OCI-LY7 (cell line): Measurements from ENCODE around the gene TMEM119.

ENCODE experiments used
- EZH2phosphoT487 ChIP-seq: fragments of 200-600 bp; sonication (generic); IDR thresholded peaks from 2 replicates; pipeline ENCODE4 v1.6.1; 2018; ENCODE audit warnings: low read depth, borderline replicate concordance, mild to moderate bottlenecking, mixed run types, antibody characterized with exemption, low read length, moderate library complexity, mixed read lengths
- TF ChIP-seq, protein P1 (sequence below): fragments of 200-600 bp; sonication (generic); conservative IDR thresholded peaks from 2 replicates; pipeline ENCODE4 v1.5.1; 2014; ENCODE audit warnings: mild to moderate bottlenecking, antibody characterized with exemption, low read length, moderate library complexity, mixed read lengths

GRCh38 chr12:108584456-108585065, 13.3 kb downstream of the TMEM119 start:
- TF ChIP-seq, protein P1, sequence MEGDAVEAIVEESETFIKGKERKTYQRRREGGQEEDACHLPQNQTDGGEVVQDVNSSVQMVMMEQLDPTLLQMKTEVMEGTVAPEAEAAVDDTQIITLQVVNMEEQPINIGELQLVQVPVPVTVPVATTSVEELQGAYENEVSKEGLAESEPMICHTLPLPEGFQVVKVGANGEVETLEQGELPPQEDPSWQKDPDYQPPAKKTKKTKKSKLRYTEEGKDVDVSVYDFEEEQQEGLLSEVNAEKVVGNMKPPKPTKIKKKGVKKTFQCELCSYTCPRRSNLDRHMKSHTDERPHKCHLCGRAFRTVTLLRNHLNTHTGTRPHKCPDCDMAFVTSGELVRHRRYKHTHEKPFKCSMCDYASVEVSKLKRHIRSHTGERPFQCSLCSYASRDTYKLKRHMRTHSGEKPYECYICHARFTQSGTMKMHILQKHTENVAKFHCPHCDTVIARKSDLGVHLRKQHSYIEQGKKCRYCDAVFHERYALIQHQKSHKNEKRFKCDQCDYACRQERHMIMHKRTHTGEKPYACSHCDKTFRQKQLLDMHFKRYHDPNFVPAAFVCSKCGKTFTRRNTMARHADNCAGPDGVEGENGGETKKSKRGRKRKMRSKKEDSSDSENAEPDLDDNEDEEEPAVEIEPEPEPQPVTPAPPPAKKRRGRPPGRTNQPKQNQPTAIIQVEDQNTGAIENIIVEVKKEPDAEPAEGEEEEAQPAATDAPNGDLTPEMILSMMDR: no peak
- no peak for TF ChIP-seq EZH2phosphoT487
